SK-N-SH (cell line): ENCODE data around the gene CAMK2B. TPM values are rescaled to one million over a fixed set of nuclear protein-coding genes. Genes with fewer than 3 reads are reported as not detected.
A peak's percentile ranks its signal among the peaks of the same experiment; 100 is the strongest.

Source experiments
- CTCF ChIA-PET: fragments of 300-600, 350-600 bp; formaldehyde crosslinking; extraction: SDS; loops from one replicate; lab custom pipeline; 2021; lab: Yijun Ruan, JAX
- POLR2A ChIA-PET: fragments of 350-600 bp; sonication (Branson Sonifier 250); formaldehyde crosslinking; extraction: SDS; loops from one replicate; lab custom pipeline; 2020; ENCODE audit warnings: antibody characterized with exemption, inconsistent platforms; lab: Yijun Ruan, JAX
- DNase-seq: peaks from one replicate; pipeline ENCODE4 v3.0.0; 2012
- H2AFZ ChIP-seq: fragments of 200-600 bp; sonication (generic); 2 replicates; pipeline ENCODE4 v1.8.1; 2016; ENCODE audit warnings: antibody characterized with exemption, mild to moderate bottlenecking, low read depth
- H3F3A ChIP-seq: fragments of 200-600 bp; sonication (generic); replicated peaks from 2 replicates; pipeline ENCODE3; 2016; ENCODE audit warnings: antibody characterized with exemption, mild to moderate bottlenecking; ENCODE audit not compliant: insufficient read depth
- H3K27ac ChIP-seq, 2 experiments: fragments of 200-500 bp in 1 of 2; fragments of 200-600 bp in 1 of 2; sonication (Bioruptor generic) in 1 of 2; sonication (generic), shearing (Covaris generic) in 1 of 2; 2 replicates each; pipeline versions ENCODE4 v1.5.1 to v1.6.1; 2014 to 2016; ENCODE audit warnings: low read depth in 2 of 2, inconsistent platforms in 1 of 2, low read length in 1 of 2, mild to moderate bottlenecking in 1 of 2, mixed read lengths in 1 of 2
- H3K27me3 ChIP-seq: fragments of 200-600 bp; sonication (generic), shearing (Covaris generic); 2 replicates; pipeline ENCODE4 v1.6.1; 2016; ENCODE audit warnings: mixed run types; ENCODE audit not compliant: insufficient read depth
- H3K36me3 ChIP-seq, 2 experiments: fragments of 200-500 bp in 1 of 2; fragments of 200-600 bp in 1 of 2; sonication (Bioruptor generic) in 1 of 2; sonication (generic) in 1 of 2; replicated peaks in 1 of 2; 2 replicates each; pipeline versions ENCODE3 to v1.5.1; 2014 to 2016; ENCODE audit warnings: low read length in 1 of 2, mild to moderate bottlenecking in 1 of 2; ENCODE audit not compliant: insufficient read depth in 2 of 2, control insufficient read depth in 1 of 2
- H3K4me1 ChIP-seq, 2 experiments: fragments of 200-500 bp in 1 of 2; fragments of 200-600 bp in 1 of 2; sonication (Bioruptor generic) in 1 of 2; sonication (generic), shearing (Covaris generic) in 1 of 2; 2 replicates each; pipeline versions ENCODE4 v1.5.1 to v1.6.1; 2014 to 2016; ENCODE audit warnings: low read depth in 1 of 2, low read length in 1 of 2, mixed run types in 1 of 2; ENCODE audit not compliant: insufficient read depth in 2 of 2, control insufficient read depth in 1 of 2
- H3K4me2 ChIP-seq: fragments of 200-600 bp; sonication (generic), shearing (Covaris generic); 2 replicates; pipeline ENCODE4 v1.6.1; 2017; ENCODE audit warnings: mixed run types
- H3K4me3 ChIP-seq, 2 experiments: fragments of 200-500 bp in 1 of 2; fragments of 200-600 bp in 1 of 2; sonication (Bioruptor generic) in 1 of 2; sonication (generic), shearing (Covaris generic) in 1 of 2; 2 replicates each; pipeline versions ENCODE4 v1.5.1 to v1.8.1; 2014 to 2016; ENCODE audit warnings: low read depth in 2 of 2, inconsistent platforms in 1 of 2, low read length in 1 of 2, mild to moderate bottlenecking in 1 of 2, mixed read lengths in 1 of 2, moderate library complexity in 1 of 2
- H3K79me2 ChIP-seq: fragments of 200-600 bp; sonication (generic); 2 replicates; pipeline ENCODE4 v1.8.1; 2017; ENCODE audit warnings: mild to moderate bottlenecking; ENCODE audit not compliant: insufficient read depth
- H3K9ac ChIP-seq: fragments of 200-600 bp; sonication (generic); 2 replicates; pipeline ENCODE4 v1.6.1; 2017; ENCODE audit warnings: mixed run types
- H3K9me2 ChIP-seq: fragments of 200-600 bp; sonication (generic); 2 replicates; pipeline ENCODE4 v1.6.1; 2017; ENCODE audit warnings: mixed run types
- H3K9me3 ChIP-seq: fragments of 200-600 bp; sonication (generic); 2 replicates; pipeline ENCODE4 v1.6.1; 2017; ENCODE audit warnings: mixed run types, mild to moderate bottlenecking, moderate library complexity
- H4K20me1 ChIP-seq: fragments of 200-600 bp; sonication (generic); 2 replicates; pipeline ENCODE4 v1.6.1; 2017; ENCODE audit warnings: mild to moderate bottlenecking, mixed run types; ENCODE audit not compliant: insufficient read depth
- CTCF ChIP-seq: fragments of 200-600 bp; sonication (generic); IDR thresholded peaks from 2 replicates; pipeline ENCODE4 v1.6.1; 2017; ENCODE audit warnings: antibody characterized with exemption, mild to moderate bottlenecking, moderate library complexity
- ELF1 ChIP-seq: IDR thresholded peaks from 2 replicates; pipeline ENCODE4 v1.4.0; 2012
- EP300 ChIP-seq, 2 experiments: IDR thresholded peaks; 2 replicates each; pipeline versions ENCODE4 v1.4.0 to v1.6.1; 2012; ENCODE audit warnings: borderline replicate concordance in 1 of 2, low read depth in 1 of 2, low read length in 1 of 2
- EZH2phosphoT487 ChIP-seq: fragments of 200-600 bp; sonication (generic); IDR thresholded peaks from 2 replicates; pipeline ENCODE4 v1.6.1; 2017; ENCODE audit warnings: low read depth, mixed run types, mild to moderate bottlenecking, antibody characterized with exemption, moderate library complexity, borderline replicate concordance
- FOSL2 ChIP-seq: IDR thresholded peaks from 2 replicates; pipeline ENCODE4 v1.4.0; 2012; ENCODE audit warnings: low read depth, mild to moderate bottlenecking, moderate library complexity, borderline replicate concordance
- FOXM1 ChIP-seq: IDR thresholded peaks from 2 replicates; pipeline ENCODE4 v1.4.0; 2012; ENCODE audit warnings: low read depth, mild to moderate bottlenecking
- MXI1 ChIP-seq: IDR thresholded peaks from 2 replicates; pipeline ENCODE4 v1.6.1; 2012; ENCODE audit warnings: mild to moderate bottlenecking, low read depth, low read length, improper control_type of control experiment
- NRF1 ChIP-seq: IDR thresholded peaks from 2 replicates; pipeline ENCODE4 v1.6.1; 2012; ENCODE audit warnings: low read depth, mild to moderate bottlenecking, low read length
- RAD21 ChIP-seq: IDR thresholded peaks from 2 replicates; pipeline ENCODE4 v1.6.1; 2012; ENCODE audit warnings: mild to moderate bottlenecking, low read length
- RCOR1 ChIP-seq: fragments of 150-350 bp; IDR thresholded peaks from 2 replicates; pipeline ENCODE4 v1.6.1; 2017; ENCODE audit warnings: antibody characterized with exemption, low read length
- RFX5 ChIP-seq: IDR thresholded peaks from 2 replicates; pipeline ENCODE4 v1.6.1; 2012; ENCODE audit warnings: mild to moderate bottlenecking, improper control_type of control experiment, low read length
- SMC3 ChIP-seq: IDR thresholded peaks from 2 replicates; pipeline ENCODE4 v1.6.1; 2012; ENCODE audit warnings: low read depth, low read length, improper control_type of control experiment
- TAF1 ChIP-seq: IDR thresholded peaks from 2 replicates; pipeline ENCODE4 v1.6.1; 2012; ENCODE audit warnings: low read depth, mild to moderate bottlenecking, low read length, moderate library complexity, borderline replicate concordance
- TCF12 ChIP-seq: IDR thresholded peaks from 2 replicates; pipeline ENCODE4 v1.4.0; 2012
- TEAD4 ChIP-seq: IDR thresholded peaks from 2 replicates; pipeline ENCODE4 v1.4.0; 2012; ENCODE audit warnings: mild to moderate bottlenecking, borderline replicate concordance; ENCODE audit not compliant: insufficient read depth
- USF2 ChIP-seq: fragments of 150-350 bp; IDR thresholded peaks from 2 replicates; pipeline ENCODE4 v1.6.1; 2017; ENCODE audit warnings: antibody characterized with exemption, low read length, low read depth, borderline replicate concordance
- WGBS: methylation state at CpG from one replicate; pipeline ENCODE4 v1.1.6; 2017; ENCODE audit warnings: low lambda C conversion rate; 5-methylcytosine and 5-hydroxymethylcytosine counted together
- polyA plus RNA-seq, 3 experiments: library from polyadenylated mRNA; depleted of rRNA; stranded (reverse); fragments of >200 nt; gene quantifications; 2 replicates each; pipeline ENCODE4 v1.2.3, GENCODE V29; 2012

The CAMK2B gene
- polyA plus RNA-seq, 1 of the 3 experiments (the other 2 are of a cell fraction): 0.20 TPM

- no peak for TF ChIP-seq NRF1
These were observed 99.0 kb downstream of the CAMK2B start (continued) for GRCh38 chr7:44226396-44226753.

GRCh38 chr7:44225566-44226395, 99.6 kb downstream of the CAMK2B start:
- Histone ChIP-seq H3K9ac (no peak overlapping the region), H3K9me2 (no peaks in the 10 kb centered on the region), H3F3A (no peaks in the 10 kb centered on the region), H4K20me1 (no peaks in the 10 kb centered on the region), H3K4me3 (no peak overlapping the region), H2AFZ (no peak overlapping the region), H3K9me3 (no peaks in the 10 kb centered on the region), H3K36me3 (no peaks in the 10 kb centered on the region), H3K27me3 (no peaks in the 10 kb centered on the region), H3K4me2 (no peak overlapping the region), H3K79me2 (no peaks in the 10 kb centered on the region), H3K4me1 (peaks cover 0 to 38% of the 10 kb centered on the region in 2 experiments; a peak in 1 of 4 replicates), H3K27ac (no peak overlapping the region)
- TF ChIP-seq TEAD4 (no peak), CTCF (no peak), TAF1 (no peak), FOSL2 (no peak), EZH2phosphoT487 (no peak), TCF12 (no peak), EP300 (IDR thresholded peaks at IDR 0.05; ENCODE audit: borderline replicate concordance in 1 of 2, low read depth in 1 of 2, low read length in 1 of 2) (no peak), RFX5 (no peak), RCOR1 (no peak), RAD21 (no peak), MXI1 (no peak), SMC3 (no peak), FOXM1 (no peak), USF2 (no peak), ELF1 (no peak), NRF1 (no peak)
- CTCF ChIA-PET: interaction anchor here (0.6 to 6.9 kb wide), 4 partner anchors 11 to 29 kb away, joined by 3 to 70 read pairs (median 4); no protein-coding TSS in a partner anchor
- WGBS: 72% methylated on average over 25 of the region's 26 CpGs
- DNase-seq: peak; percentile 49
- POLR2A ChIA-PET: no interaction called here
